Fibroblast of skin of abdomen (primary cell): ENCODE measurements around the gene HOXB8.

Experiments
- DNase-seq: peaks from one replicate; pipeline ENCODE4 v3.0.0-alpha.2; 2013

Gene HOXB8

GRCh38 chr17:48596000-48596734 lies 18.9 kb downstream of the HOXB8 start:
- peak; percentile 54 for DNase-seq

DNA sequence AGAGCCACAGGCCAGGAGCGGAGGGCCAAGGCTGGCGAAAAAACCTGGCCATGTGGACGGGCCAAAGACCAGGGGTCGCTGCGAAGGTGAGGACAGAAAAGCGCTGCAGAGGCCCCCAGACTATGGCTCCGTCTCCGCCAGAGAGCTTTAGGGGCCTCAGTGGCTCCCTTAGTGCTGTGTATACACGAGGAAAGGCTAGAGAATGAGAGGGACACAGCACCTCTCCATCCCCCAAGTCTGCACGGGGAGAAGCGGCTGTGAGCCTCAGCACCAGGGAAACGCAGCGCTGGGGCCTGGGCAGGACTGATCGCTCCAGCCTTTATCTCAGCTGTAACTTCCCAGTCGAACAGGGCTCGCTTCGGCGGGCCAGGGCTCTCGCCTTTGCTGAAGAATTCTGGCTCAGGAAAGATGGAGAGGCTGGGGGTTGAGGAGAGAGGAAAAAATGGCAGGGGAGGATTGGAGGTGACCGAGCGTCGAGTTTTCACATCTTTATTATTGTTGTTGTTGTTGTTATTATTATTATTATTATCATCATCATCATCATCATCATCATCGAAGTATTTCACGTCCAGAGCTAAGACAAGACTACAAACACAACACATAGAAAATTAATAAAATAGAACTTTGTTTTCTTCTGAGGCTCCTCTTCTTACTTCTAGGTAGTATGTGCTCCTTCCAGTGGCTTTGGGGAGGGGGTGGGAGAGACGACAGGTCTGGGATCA lies 19.7 kb downstream of the HOXB8 start:
- peak; percentile 44 for DNase-seq

- no peak for DNase-seq
Measured at GRCh38 chr17:48594538-48595277, 20.4 kb downstream of the HOXB8 start.

DNA sequence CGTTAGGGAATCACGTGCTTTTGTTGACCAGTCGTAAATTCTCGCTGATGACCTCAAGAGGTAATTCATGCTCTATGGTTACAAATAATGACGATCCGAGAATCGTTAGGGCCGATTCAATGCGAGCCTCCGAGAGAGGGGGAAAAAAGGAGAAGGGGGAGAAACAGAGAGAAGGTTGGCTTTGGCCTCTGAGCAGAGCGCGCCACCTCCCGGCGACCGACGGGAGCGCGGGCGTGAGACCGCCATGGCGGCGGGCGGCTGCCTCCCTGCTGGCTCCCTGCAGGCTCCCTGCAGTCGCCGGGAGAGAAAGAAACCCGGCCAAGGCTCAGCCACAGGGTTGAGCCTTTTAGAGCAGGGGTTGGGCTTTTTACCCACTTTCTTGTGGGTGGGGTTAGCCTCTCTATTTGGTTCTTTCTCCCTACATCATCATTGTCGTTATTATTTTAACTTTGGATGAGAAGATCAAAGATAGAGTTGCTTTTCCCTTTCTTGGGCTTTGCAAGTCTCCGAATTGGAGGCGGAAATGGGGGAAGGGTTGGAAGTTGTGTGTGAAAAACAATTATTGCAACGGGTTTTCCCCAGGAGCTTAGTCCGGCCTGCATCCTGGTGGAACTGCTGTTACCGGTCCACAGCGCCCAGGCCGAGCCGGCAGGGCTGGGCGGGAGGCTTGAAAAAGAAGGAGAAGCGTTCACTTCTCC lies 21.1 kb downstream of the HOXB8 start:
- DNase-seq = peak; percentile 98

DNA sequence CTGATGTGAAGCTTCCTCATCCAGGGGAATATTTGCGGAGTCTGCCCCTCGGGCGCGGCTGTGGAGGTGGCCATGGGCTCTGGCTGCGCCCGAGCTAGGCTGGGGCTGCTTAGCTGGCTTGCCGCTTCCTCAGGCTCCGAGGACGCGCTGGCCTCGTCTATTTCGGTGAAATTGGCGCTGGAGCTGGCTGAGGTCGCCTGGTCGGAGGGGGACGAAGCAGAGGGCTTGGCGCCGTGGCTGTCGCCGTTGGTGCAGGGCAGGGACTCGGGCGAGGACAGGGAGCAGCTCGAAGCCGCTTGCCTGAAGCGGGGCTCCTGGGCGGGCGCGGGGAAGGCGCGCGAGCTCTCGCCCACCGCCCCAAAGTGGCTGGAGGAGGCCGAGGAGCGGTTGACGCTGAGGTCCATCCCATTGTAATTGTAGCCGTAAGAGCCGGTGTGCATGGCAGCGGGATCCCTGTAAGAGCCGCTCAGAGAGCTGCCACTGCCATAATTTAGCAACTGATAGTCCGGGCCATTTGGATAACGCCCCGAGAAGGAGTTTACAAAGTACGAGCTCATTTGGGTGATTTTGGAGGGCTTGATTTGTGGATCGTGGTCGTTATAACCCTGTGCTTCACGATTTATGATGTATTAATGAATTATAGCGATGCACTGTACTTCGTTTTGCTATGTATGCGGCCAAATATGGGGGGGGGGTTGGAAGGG lies 21.8 kb downstream of the HOXB8 start, which contains the start of gene HOXB5:
HOXB5 (minus strand) TSS at position 654 of the 704 bp plus-strand sequence; CDS start at position 557, 97 bp downstream.
- DNase-seq = no peak

- DNase-seq = no peak
Measured at GRCh38 chr17:48592577-48592976, 22.5 kb downstream of the HOXB8 start.

- DNase-seq = no peak
Measured at GRCh38 chr17:48592057-48592514, 23.0 kb downstream of the HOXB8 start.

- no peak for DNase-seq
Measured at GRCh38 chr17:48591255-48592056, 23.6 kb downstream of the HOXB8 start.

- DNase-seq = no peak
Measured at GRCh38 chr17:48590607-48591161, 24.4 kb downstream of the HOXB8 start.

- peak; percentile 94 for DNase-seq
Measured at GRCh38 chr17:48589831-48590606, 25.1 kb downstream of the HOXB8 start, which contains the start of gene HOXB3. HOXB3 (minus strand) TSS chr17:48590241; CDS start chr17:48552474, 37,767 bp downstream.

GRCh38 chr17:48589060-48589830 lies 25.8 kb downstream of the HOXB8 start:
- no peak for DNase-seq

DNA sequence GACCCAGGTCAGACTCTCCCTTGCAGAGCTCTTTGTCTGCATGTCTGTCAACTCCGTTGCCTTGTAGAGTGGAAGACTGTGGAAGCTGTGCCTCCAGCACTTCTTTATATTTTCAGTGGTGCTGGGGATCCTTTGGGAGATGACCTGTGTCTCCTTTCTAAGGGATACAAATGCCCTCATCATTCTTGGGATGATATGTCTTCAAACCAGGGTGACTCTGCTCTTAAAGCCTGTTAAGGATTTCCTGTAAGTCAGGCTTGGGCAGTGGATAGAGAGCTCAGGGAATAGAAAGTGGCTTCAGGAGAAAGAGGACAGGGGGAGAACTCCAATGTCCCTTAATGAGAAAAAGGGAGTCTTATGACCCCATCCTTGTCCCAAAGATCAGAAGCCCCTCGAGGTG lies 26.6 kb downstream of the HOXB8 start:
- DNase-seq = no peak

- no peak for DNase-seq
Measured at GRCh38 chr17:48588074-48588415, 27.0 kb downstream of the HOXB8 start.

DNA sequence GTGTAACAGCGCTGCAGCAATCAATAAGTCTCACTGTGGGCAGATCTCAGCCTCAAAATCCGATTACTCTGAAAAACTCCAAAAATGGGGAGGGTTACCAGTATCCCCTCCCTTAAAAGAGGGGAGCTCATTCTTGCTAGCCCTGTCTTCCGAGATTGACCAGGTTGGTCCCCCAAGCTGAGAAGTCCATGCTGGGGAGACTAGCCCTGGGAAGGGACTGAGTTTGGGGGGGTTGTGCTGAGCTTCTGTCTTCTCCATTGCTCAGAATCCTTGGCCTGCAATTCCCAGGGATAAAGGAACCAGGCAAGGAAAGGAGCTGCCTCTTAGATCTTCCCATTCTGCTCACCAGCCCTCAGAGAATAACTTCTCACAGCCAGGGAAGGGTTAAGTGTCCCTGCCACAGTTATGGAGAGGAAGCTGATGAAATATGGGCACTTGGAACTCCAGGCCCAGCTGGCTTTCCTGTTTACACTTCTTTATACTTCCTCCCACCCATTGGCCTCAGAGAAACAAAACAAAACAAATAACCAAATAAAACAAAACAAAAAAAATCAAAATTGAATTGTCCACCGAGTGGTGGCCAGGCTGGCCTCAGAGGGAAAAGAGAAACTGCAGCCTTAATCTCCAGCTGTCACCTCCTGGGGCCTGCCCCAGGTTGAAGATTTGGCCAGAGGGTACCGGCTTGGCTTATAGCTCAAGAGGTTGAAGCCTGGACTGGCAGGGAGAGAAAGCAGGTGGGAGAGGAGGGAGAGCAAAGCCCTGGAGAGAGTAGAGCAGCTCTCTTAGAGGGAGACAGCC lies 27.6 kb downstream of the HOXB8 start:
- DNase-seq = no peak

GRCh38 chr17:48586355-48587258 lies 28.5 kb downstream of the HOXB8 start:
- no peak for DNase-seq

GRCh38 chr17:48584223-48584741 lies 30.8 kb downstream of the HOXB8 start:
- peak; percentile 77 for DNase-seq
